ENCODE results near the gene TLK2.
"Not testable (repeated sequence)": the region's sequence is repeated elsewhere in the genome, so short reads cannot be mapped to it uniquely, and the experiment has no call there.

DNA sequence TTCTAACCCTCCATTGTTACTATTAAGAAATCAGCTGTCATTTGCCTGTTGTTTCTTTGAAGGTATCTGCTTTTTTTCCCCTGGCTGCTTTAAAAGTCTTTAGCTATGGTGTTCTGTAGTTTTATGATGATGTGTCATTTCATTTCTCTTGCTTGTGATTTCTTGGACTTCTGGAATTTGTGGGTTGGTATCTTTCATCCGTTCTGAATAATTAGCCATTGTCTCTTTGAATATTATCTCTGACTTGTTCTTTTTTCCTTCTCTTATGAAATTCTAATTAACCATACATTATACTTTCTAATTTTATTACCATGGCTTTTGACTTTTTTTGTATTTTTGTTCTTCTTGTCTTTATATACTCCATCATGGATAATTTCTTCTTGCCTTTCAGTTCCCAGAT is 52.3 kb downstream of the TLK2 start:
- TF ChIP-seq, protein P1, sequence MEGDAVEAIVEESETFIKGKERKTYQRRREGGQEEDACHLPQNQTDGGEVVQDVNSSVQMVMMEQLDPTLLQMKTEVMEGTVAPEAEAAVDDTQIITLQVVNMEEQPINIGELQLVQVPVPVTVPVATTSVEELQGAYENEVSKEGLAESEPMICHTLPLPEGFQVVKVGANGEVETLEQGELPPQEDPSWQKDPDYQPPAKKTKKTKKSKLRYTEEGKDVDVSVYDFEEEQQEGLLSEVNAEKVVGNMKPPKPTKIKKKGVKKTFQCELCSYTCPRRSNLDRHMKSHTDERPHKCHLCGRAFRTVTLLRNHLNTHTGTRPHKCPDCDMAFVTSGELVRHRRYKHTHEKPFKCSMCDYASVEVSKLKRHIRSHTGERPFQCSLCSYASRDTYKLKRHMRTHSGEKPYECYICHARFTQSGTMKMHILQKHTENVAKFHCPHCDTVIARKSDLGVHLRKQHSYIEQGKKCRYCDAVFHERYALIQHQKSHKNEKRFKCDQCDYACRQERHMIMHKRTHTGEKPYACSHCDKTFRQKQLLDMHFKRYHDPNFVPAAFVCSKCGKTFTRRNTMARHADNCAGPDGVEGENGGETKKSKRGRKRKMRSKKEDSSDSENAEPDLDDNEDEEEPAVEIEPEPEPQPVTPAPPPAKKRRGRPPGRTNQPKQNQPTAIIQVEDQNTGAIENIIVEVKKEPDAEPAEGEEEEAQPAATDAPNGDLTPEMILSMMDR (IDR thresholded peaks at IDR 0.05) = not testable (repeated sequence)
- not testable (repeated sequence) for TF ChIP-seq POLR2AphosphoS5 (IDR thresholded peaks at IDR 0.05)

Measured in suprapubic skin (tissue), 3 donors.